COLO829 (cell line): ENCODE results near the gene LRRC55.

Experiments used
- DNase-seq: peaks from one replicate; pipeline ENCODE4 v3.0.0; 2012; ENCODE audit warnings: low spot score

Gene LRRC55

DNA sequence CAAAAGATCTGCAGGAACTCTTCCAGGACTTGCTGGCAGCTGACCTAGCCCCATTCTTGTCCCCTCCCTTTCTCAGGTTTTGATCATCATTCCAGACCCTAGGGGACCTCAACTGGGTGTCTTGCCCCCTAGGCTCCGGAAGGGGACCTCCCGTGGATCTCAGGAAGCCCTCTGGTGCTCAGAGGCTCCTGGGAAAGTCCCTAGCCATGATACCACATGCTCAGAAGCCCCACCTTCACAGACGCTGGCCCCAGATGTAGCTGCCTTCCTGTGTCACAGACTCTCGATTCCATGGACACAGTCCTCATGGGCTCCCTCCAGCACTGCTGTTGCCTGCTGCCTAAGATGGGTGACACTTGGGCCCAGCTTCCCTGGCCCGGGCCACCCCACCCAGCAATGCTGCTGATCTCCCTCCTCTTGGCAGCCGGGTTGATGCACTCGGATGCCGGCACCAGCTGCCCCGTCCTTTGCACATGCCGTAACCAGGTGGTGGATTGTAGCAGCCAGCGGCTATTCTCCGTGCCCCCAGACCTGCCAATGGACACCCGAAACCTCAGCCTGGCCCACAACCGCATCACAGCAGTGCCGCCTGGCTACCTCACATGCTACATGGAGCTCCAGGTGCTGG, at the start of gene LRRC55:
Gene LRRC55 (plus strand): TSS at position 276 of the 628 bp plus-strand sequence. CDS start 70 bp downstream, at position 346.
- DNase-seq = no peak

DNA sequence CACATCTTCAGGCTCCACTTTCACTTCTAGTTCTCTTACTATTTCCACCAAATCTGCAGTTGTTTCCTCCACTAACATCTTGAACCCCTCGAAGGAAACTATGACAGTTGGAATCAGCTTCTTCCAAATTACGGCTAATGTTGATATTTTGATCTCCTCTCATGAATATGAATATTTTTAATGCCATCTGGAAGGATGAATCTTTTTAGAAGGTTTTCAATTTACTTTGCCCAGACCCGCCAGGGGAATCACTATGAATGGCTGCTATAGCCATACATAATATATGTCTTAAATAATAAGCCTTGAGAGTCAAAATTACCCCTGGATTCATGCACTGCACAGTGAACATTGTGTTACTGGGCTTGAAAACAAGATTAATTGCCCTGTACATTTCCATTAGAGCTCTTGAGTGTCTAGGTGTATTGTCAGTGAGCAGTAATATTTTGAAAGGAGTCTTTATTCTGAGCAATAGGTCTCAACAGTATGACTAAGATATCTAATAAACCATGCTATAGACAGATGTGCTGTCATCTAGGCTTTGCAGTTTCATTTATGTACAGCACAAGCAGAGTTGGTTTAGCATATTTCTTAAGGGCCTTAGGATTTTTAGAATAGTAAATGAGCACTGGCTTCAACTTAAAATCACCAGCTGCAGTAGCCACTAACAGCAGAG, 48.3 kb upstream of the LRRC55 start:
- peak; percentile 53 for DNase-seq

DNA sequence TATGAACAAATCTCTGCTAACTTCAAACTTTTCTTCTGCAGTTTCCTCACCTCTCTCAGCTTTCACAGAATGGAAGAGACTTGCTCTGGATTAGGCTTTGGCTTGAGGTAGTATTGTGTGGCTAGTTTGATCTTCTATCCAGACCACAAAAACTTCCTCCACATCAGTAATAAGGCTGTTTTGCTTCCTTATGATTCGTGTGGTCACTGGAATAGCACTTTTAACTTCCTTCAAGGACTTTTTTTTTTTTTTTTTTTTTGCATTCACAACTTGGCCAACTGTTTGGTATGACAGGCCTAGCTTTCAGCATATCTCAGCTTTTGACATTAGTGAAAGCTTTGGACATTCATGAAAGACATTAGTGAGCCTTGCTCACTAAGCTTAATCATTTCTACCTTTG, 47.5 kb upstream of the LRRC55 start:
- DNase-seq = no peak

GRCh38 chr11:57135020-57135751, 46.6 kb upstream of the LRRC55 start:
- no peak for DNase-seq

DNA sequence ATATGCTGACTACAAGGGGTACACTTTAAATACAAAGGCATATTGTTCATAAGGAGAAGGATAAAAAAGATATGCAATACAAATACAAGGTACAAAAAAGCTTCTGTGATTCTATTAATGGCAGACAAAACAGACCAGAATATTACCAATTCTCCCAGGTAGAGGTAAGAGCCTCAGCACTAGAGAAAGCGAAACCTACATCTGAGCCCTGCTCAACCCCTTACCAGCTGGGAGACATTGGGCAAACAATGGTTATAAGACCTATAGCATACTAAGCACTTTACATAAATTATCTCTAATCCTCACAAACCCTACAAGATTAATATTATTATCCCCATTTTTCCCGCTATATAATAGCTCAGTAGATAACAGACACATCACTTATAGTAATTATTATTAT, 41.2 kb upstream of the LRRC55 start:
- DNase-seq = no peak

DNA sequence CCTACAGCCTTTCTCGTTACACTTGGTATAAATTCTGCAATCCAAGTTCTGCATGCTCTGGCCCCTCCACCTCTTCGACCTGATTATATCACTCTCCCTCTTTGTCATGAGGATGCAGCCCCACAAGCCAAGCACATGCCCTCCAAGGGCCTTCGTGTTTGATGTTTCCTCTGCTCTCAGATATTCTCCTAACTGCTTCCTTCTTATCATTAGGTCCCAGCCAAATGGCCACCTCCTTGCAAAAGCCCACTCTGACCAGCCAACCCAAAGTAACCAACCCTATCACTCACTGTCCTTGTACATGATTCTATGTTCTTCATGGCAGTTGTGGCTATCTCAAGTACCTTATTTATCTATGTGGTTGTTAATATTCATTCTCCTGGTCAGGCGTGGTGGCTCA, 38.3 kb upstream of the LRRC55 start:
- DNase-seq = no peak

GRCh38 chr11:57144075-57144474, 37.7 kb upstream of the LRRC55 start:
- DNase-seq = no peak

DNA sequence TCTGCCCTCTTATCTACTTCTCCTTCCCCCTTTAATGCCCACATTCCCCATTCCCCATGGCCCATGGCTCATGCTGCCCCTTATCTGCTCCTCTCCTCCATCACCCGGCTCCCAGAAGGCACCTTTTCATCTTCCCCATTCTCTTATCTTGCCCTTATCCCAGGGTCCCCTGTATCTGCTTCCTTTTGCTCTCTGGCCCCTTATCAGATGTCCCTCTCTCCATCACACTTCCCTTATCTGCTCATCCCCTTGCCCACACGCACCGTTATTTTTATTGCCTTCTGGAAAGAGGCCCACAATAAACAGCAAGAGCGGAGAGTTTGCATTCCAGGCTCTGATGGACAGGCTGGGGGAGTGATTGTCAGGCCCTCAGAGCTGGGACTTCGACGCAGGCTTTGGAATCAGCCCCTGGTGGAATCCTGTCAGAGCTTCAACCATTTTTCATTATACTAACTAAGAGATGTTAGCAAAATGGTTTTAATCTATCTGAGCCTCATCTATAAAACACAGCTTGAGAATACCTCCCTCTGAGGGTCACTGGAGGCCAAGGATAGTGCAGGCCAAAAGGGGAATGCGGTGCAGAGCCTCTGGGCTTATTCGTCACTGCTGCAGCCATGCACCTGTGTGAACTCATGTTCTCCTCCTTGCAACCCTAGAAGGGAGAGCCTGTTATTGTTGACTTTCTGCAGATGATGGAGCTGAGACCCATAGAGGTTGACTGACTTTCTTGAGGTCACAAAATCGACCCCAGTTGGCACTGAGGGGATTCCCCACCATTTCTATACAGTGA, 37.0 kb upstream of the LRRC55 start:
- no peak for DNase-seq

DNA sequence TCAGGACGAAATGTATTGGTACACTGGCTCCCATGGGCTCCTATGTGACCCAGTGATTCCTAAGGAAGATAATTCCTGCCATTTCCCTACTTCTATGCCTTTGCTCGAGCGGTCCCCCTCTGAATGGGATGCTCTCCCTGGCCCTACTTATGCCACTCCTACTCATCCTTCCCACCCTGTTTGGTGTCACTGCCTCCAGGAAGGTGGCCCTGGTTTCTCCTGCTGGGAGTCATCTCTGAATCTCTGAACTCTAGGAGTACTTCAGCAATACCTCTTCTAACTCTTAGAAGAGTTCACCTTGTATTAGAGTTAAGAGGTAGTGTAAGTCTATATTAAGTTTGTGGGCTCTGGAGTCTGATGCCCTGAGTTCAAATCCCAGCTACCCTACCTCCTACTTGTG, 35.5 kb upstream of the LRRC55 start:
- DNase-seq = no peak

DNA sequence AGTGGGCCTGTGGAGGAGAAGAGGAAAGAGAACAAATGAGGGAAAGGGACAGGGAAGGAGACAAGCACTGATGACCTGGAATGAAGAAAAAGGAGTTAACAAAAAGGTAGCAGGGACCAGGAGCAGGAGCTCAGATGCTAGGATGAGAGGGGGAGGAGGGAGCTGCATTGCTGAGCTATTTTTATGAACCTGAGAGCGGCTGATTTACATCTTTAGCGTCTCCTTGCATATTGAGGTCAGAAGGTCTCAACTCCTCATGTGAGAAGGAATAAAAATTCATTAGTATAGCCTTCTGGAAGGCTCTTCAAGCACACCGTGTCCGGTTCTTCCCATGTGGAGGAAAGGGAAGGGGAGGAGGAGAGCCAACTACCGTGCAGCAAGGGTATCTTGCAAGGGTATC, 33.1 kb upstream of the LRRC55 start:
- DNase-seq = no peak

DNA sequence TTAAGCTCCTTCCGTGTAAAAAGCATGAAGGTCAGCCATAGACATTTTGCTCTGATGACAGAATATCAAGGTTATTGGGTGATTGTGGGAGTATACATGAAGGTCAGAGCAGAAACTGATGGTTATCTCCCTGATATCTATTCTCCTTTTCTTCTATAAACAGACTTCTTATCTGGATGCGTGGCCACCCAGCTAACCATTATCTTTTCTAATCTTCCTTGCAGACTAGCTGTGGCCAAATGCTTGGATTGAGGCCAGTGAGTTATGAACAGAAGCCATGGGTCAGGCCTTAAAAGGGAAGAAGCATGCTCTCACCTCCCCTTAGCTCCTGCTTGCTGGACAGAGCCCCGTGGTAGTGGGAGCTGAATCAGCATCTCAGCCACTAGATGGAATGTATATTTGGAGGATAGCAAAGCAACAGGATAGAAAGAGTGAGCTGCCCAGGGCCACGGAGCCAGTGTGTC, 31.3 kb upstream of the LRRC55 start:
- no peak for DNase-seq

- DNase-seq = no peak
These were observed 29.6 kb upstream of the LRRC55 start for GRCh38 chr11:57152134-57152533.

DNA sequence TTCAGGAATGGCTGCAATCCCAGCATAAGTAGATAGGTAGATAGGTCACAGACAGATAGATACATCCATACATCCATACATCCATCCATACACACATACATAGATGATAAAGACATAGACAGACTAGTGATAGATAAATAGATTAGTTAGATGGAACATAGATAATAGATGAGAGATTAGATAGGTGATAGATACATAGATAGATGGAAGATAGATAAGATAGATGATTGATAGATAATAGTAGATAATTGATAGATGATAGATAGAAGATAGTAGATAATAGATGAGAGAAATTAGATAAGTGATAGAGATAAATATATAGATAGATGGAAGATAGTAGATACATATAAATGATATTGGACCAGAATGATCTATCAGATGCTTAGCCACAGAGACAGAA, 28.3 kb upstream of the LRRC55 start:
- no peak for DNase-seq

GRCh38 chr11:57154739-57155138, 27.0 kb upstream of the LRRC55 start:
- DNase-seq = no peak

- DNase-seq = no peak
These were observed 26.4 kb upstream of the LRRC55 start for GRCh38 chr11:57155400-57155799.

GRCh38 chr11:57155838-57156607, 25.7 kb upstream of the LRRC55 start:
- no peak for DNase-seq

GRCh38 chr11:57156928-57157327, 24.8 kb upstream of the LRRC55 start:
- no peak for DNase-seq

DNA sequence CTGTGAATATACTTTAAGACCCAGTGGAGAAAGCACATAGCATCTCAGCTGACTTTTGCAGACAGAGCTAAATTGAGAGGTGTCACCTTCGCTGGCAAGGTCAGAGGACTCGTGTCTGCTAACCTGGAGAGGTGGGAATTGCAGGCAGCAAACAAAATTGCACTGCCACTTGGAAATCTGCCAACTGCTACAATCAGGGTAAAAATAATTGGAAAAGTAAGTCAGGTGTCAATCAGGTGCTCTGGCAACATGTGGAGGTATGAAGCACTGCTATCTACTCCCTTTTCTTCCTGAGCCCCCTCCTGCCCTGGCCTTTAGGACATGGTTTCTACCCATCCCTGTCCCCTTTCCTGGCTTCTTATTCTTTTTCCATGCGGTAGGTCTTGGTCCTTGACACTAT, 24.1 kb upstream of the LRRC55 start:
- DNase-seq = no peak

DNA sequence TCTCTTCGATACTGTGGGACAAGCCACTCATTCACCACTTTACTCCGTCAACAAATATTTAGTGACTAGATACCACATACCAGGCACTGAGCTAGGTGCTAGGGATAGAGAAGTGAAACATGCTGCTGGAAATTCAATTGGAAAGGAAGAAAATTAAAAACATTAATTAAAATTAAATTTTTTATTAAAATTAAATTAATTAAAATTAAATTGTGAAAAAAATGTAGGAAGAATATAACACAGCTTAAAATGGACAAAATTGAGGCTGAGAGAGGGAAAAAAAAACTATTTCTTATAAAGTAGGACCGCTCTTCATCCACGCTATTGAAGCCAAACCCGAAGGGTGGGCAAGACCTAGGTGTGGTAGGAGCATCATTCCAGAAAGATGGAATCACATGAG, 23.6 kb upstream of the LRRC55 start:
- DNase-seq = no peak

DNA sequence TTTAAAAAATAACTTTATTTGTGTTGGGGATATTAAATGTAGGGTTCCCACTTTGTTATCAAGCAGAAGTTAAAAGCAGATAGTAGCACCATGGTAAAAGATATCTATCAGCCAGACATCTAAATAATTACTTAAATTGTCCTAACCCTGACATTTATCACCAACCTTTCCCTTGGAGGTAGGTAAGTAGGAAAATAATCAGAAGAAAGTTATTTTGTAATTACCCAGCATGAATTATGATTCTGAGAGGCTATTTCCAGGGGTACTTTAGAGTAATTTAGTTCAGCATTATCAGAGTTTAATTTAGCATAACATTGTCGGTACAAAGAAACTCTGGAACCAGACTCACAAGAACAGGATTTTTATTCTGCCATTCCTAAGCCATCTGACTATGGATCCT, 23.2 kb upstream of the LRRC55 start:
- no peak for DNase-seq

GRCh38 chr11:57160665-57161064, 21.1 kb upstream of the LRRC55 start:
- DNase-seq = no peak

DNA sequence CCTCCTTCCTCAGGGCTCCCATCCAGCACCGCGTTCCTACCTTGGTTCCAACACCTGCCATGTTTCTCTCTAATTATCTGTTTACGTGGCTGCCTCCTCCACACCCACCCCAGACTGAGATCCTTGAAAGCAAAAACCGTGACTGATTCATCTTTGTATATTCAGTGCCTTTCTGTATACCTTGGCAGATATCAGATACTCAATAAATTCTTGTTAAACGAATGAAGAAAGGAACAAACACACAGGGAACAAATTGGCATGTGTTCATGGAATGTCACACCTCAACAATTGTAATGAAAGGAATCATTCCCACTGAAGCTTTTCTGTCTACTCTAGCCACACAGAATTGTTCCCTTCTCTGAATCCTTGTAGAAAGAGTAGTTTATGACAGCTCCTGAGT, 20.4 kb upstream of the LRRC55 start:
- DNase-seq = no peak
